IPS-NIHi7 (cell line): Measurements from ENCODE around the gene PLEKHH1.

Source experiments
- DNase-seq: peaks from one replicate; pipeline ENCODE4 v3.0.0; 2012; ENCODE audit warnings: mixed read lengths; ENCODE audit errors: extremely low spot score

PLEKHH1 gene

DNA sequence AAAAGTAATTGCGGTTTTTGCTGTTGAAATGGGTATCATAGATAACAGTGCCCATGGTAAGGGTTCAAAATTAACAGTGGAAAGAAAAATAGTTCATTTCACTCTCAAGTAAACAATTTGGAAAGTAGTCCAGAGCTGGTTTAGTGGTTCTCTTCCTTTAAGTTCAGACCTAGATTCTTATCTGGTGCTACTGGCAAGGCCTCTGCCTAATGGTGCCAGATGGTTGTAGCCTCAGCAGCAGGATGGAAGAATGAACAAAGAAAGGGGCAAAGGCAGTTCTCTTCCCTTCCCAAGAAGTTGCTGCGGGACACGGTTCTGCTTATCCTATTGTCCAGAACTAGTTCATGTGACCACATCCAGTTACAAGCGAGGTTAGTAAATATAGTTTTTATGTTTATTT lies 97.1 kb downstream of the PLEKHH1 start:
- DNase-seq, result no peak

- DNase-seq, result no peak
These were observed 97.8 kb downstream of the PLEKHH1 start for GRCh38 chr14:67630938-67631337.

DNA sequence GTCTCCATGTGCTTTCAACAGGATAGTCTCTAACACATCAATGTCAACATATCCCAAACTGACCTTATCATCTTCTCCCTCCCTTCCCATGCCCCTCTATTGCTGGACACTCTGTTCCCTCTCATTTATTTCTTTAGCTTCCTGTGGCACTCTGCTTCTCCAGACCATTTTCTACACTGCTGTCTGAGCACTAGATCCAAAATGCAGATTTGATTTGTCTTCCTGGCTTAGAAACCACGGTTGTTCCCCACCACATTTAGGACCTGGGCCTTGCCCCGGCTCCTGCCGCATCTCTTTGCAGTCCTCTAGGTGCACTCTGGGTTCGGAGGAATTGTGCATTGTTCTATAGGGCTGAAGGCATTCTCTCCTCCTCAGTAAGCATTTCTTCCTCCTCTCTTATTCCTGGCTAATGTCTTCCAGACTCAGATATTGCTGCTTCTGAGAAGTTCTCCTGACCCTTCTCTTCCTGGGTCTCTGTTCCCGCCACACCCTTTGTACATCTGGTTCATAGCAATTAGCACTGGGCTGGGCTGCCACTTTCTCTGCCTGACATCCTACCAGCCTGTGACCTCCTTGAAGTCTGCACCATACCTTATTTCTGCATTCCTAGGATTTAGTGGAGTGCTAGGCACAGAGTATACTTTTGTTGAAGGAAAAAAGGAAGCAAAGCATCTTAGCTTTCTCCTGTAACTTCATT lies 100.5 kb downstream of the PLEKHH1 start:
- DNase-seq, result no peak

DNA sequence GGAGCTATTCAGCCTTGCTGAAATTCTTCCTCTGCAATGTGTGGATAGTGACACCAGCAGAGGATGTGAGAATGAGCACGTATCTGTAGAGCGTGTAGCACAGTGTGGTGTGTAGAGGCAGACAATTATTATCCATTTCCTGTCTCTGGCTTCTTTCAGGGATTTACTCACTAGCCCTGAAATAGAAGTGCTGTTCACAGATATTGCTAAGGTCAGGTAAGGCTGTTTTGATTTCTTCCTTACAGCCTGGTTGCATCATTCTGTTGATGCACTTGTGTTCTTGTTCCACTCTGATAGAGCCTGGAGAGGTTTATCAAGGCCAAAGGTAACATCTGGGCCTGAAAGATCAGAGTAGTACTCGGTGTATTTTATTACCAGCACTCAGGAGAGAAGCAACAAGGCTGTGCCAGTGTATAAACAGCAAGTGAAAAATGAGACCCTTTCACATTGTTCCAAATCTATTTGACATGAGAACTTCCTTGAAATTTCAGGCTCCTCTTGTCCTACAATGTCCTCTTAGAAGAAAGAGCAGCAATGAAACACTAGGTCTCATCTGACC lies 103.3 kb downstream of the PLEKHH1 start:
- DNase-seq, result no peak

DNA sequence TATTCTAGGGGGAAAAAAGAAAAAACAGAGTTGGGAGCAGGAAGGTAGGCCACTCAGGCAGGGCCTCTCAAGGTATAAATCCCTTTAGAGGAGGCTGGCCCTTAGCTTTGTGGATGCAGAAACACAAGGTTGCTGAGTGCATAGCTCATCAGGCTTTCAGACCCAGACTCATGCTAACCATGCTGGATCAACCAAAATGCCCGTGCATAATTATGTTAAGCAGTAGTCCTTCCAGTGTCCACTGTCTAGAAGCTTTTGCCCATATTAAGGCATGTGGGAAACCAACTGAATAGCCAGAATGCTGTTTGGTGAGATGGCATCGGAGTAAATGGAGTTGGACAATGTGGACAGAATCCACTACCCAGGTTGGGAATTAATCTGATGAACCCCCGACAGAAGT lies 105.6 kb downstream of the PLEKHH1 start:
- DNase-seq, result no peak
